Measurements from ENCODE around the gene NCAM2.

GRCh38 chr21:21466752-21467151 lies 468.5 kb downstream of the NCAM2 start:
- no peak for TF ChIP-seq EZH2 (IDR thresholded peaks at IDR 0.05; ENCODE audit: low read depth, low read length, severe bottlenecking)
- TF ChIP-seq GABPA (IDR thresholded peaks at IDR 0.05; ENCODE audit: borderline replicate concordance, insufficient read depth, low read length) = no peak
- no peak for TF ChIP-seq CTCF (IDR thresholded peaks at IDR 0.05; ENCODE audit: control extremely low read depth in 1 of 3, insufficient read depth in 1 of 3, low read depth in 1 of 3, low read length in 3 of 3)
- no peak for TF ChIP-seq SRF (IDR thresholded peaks at IDR 0.05; ENCODE audit: low read depth, low read length)
- no peak for TF ChIP-seq EP300 (IDR thresholded peaks at IDR 0.05; ENCODE audit: borderline replicate concordance in 1 of 2, low read depth in 2 of 2, low read length in 2 of 2)
- no peak for TF ChIP-seq POLR2A (IDR thresholded peaks at IDR 0.05; ENCODE audit: control extremely low read depth in 1 of 2, low read depth in 2 of 2, low read length in 2 of 2)
- TF ChIP-seq CHD2 (IDR thresholded peaks at IDR 0.05; ENCODE audit: low read length) = no peak
- TF ChIP-seq KDM4A (IDR thresholded peaks at IDR 0.05; ENCODE audit: low read depth, low read length, severe bottlenecking) = no peak
- no peak for TF ChIP-seq ASH2L (IDR thresholded peaks at IDR 0.05; ENCODE audit: low read length)
- no peak for TF ChIP-seq POLR2AphosphoS5 (IDR thresholded peaks at IDR 0.05; ENCODE audit: low read depth, low read length)
- TF ChIP-seq TAF1 (IDR thresholded peaks at IDR 0.05; ENCODE audit: low read depth, low read length) = no peak
- no peak for TF ChIP-seq YY1 (IDR thresholded peaks at IDR 0.05; ENCODE audit: low read depth, low read length)
- TF ChIP-seq SIN3A (conservative IDR thresholded peaks at IDR 0.05 in 1 of 2, IDR thresholded peaks at IDR 0.05 in 1 of 2; ENCODE audit: low read depth in 1 of 2, low read length in 2 of 2) = no peak
- TF ChIP-seq RFX5 (IDR thresholded peaks at IDR 0.05; ENCODE audit: borderline replicate concordance, low read depth, low read length) = no peak
